ENCODE results near the gene MRPL22.
A peak's percentile ranks its signal among the peaks of the same experiment; 100 is the strongest.
"Not testable (repeated sequence)": the region's sequence is repeated elsewhere in the genome, so short reads cannot be mapped to it uniquely, and the experiment has no call there.

MRPL22 gene

DNA sequence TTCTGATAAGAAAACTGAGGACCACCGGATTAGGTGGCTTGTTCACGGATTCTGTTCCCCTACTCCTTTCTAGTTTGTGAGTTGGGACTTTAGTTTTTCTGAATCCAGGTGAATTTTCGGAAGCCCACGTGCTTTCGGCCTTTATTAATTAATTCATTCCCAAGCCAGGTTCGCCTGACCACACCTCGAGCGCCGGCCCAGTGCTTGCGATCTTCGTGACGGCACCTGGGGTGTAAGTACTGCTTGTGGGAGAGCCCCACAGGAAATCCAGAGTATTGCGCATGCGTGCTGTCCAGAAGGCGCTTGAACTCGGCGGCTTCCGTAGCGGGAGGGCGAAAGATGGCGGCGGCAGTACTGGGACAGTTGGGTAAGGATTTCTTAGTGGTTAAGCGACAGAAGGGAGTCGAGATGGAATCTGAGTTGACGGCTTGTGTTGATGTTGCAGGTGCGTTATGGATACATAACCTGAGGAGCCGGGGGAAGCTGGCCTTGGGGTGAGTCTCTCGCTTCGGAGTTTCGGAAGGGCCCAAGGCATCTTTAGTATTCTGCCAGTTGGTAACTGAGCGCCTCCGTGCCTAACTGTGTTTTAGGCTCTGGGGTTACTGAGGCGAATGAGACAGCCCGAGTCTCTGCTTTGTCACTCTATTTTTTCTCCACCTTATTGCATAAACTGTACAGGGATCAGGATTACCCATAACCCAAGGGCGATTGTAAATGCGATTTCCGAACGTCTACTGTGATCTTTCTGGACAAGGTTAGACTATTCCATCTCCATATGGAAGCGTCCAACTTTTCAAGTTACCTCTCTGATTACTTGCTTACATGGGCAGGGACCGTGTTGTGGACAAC lies at the start of gene MRPL22:
MRPL22 (plus strand) TSS at position 302 of the 849 bp plus-strand sequence; CDS start at position 340, 38 bp downstream.
- DNase-seq (ENCODE audit: low read depth in 2 of 2) = peak; percentile 78 to 80

GRCh38 chr5:154892369-154892771 lies 48.5 kb upstream of the MRPL22 start:
- no peak for DNase-seq (ENCODE audit: low read depth in 2 of 2)

DNA sequence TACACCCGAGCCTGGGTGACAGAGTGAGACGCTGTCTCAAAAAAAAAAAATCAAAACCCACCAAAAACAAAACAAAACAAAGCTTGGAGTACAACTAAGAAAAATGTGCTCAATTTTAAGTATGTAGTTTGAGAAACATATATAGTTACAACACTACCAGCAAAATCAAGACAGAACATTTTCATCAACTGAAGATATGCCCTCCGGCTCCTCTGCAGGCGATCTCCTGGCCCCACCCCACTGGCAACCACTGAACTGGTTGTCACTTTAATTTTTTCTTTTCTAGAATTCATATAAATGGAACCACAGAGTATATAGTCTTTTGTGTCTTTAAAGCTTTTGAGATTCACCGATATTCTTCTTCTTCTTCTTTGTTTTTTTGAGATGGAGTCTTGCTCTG lies 47.5 kb upstream of the MRPL22 start:
- DNase-seq (ENCODE audit: low read depth in 2 of 2) = no peak

DNA sequence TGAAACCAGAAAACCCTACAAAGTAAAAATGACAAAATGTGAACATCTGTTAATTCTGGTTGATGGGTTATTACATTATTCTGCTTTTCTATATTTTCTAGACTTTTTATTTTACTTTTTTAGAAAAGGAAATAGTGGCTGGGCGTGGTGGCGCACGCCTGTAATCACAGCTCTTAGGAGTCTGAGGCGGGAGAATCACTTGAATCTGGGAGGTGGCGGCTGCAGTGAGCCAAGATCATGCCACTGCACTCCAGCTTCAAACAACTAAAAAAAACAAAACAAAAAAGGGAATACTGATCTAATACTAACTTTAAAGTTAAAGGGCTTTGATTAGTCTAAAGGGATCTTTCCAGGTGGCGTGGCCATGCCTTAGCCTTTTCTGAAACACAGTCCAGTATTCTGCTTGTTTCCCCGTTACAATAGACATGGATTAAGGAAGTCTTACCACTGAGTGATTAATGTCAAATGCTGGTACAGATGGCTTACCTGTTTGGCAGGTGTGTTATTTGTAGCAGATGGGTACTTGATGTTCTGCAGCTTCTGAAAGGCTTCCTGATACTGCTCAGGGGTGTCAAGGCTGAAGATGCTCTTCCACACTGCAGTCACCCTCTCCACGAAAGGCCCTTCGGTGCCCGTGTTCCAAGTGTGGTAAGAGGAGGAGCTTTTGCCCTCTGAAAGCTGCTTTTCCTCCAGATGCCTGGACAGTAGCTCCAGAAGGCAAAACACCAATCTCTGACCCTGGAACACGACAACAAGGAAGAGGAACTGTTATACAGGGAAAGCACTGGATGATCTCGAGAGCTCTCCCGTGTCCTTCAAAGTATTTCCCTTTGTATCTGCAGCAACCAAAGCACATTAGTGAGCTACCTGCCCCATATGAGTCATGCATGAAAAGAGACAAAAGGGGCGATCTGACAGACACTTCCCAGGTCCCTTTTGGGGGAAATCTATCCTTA lies 45.0 kb upstream of the MRPL22 start:
- DNase-seq (ENCODE audit: low read depth in 2 of 2) = no peak

DNA sequence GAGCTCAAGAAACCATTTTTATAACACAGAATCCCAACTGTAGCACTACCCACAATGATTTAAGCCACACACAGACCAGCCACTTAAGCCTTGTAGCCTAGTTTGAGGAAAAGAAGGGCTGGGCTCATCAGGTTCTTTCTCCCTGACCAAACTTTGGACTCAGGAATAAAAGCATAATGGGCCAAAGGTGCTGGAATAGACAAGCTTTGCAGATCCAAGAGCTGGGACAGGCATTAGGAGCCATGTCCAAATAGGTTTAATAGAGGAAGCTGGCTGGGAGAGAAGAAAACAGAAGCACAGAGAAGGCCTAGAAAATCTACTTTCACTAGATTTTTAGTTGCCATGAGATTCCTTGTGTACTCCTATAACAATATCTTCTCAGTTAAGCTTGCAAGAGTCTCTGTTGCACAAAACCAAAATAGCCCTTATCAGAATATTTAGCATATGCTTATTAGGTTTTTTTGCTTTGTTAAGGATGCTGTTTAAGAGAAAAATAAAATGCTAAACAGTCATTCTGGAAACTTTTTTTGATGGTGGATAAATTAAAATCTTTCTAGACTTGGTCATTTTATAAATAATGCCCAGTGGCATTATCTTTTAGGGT lies 44.2 kb upstream of the MRPL22 start:
- no peak for DNase-seq (ENCODE audit: low read depth in 2 of 2)

- no peak for DNase-seq (ENCODE audit: low read depth in 2 of 2)
Measured at GRCh38 chr5:154898210-154898609, 42.7 kb upstream of the MRPL22 start.

DNA sequence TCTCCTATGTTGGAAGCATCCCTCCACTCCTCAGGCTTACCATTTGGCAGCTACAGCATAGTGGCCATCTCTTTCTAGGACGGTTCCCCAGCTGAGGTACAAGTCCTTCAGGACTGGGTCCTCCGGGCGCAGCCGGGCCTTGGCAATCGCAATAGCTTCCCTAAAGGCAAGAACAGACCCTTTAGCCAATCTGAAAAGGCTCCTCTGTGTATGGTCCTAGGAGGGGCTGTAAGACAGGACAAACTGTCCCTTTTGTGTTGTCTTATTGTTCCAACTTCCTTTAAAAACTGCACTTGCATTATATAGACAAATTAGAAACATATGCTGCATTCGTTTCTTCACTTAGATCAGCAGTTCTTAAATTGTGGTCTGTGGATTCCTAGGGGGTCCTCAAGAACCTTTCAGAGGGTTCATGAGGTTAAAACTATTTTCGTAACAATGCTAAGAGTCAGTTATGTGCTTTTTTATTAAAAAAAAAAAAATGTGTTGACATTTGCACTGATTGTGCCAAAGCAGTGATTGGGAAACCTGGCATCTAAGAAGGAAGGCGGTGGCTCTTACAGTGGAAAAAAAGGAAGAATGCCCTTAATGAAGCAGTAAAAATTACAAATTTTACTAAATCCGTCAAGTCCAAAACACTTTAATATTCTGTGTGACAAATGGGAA lies 41.6 kb upstream of the MRPL22 start:
- DNase-seq (ENCODE audit: low read depth in 2 of 2) = no peak

DNA sequence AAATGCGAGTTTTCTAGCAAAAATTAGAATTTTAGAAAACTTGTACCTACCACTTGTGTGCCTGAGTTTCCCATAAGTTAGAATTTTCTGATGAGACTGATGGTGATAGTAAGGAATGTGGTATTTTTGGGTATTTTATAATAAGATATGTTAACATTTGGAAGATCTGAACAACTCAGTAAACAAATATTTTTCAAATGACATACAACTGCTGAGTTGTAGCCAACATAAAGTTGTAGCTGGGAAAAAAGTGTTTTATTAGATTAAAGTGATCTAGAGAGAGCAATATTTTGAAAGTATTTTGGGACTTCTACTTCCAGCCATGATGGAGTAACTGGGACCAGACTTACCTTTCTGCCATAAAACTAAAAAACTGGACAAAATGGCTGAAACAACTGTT lies 40.8 kb upstream of the MRPL22 start:
- no peak for DNase-seq (ENCODE audit: low read depth in 2 of 2)

GRCh38 chr5:154901276-154901675 lies 39.6 kb upstream of the MRPL22 start:
- no peak for DNase-seq (ENCODE audit: low read depth in 2 of 2)

DNA sequence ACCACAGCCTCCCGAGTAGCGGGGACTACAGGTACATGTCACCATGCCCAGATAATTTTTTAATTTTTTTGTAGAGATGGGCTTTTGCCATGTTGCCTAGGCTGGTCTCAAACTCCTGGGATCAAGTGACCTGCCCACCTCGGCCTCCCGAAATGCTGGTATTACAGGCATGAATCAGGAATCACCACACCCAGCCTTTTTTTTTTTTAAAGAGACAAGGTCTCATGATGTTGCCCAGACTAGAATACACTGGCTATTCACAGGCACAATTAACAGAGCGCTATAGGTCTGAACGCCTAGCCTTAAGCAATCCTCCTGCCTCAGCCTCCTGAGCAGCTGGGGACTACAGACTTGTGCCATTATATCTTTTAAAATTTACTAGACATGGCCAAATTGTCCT lies 39.0 kb upstream of the MRPL22 start:
- no peak for DNase-seq (ENCODE audit: low read depth in 2 of 2)

GRCh38 chr5:154905601-154906000 lies 35.3 kb upstream of the MRPL22 start:
- DNase-seq (ENCODE audit: low read depth in 2 of 2) = not testable (repeated sequence)

GRCh38 chr5:154916874-154917273 lies 24.0 kb upstream of the MRPL22 start:
- no peak for DNase-seq (ENCODE audit: low read depth in 2 of 2)

DNA sequence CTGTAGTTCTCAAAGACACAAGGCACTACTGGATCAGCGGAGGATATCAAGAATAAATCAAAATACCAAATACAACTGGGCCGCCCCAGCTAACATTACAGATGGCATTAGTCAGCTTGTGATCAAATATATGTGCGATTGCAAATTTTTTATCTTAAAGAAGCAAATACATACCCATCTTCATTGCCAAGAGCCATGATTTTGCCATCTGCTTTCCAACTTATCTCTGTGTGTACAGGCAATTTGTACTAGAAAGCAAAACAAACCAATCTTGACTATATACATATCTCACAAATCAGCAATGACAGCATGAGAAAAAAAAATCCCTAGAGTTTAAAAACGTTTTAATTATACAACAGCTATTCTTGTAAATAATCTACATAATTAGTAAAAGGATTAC lies 23.1 kb upstream of the MRPL22 start:
- no peak for DNase-seq (ENCODE audit: low read depth in 2 of 2)

- peak in 1 of 2 experiments; percentile 34 for DNase-seq (ENCODE audit: low read depth in 2 of 2)
Measured at GRCh38 chr5:154923441-154924430, 17.1 kb upstream of the MRPL22 start.

GRCh38 chr5:154933537-154933936 lies 7.3 kb upstream of the MRPL22 start:
- DNase-seq (ENCODE audit: low read depth in 2 of 2) = no peak

DNA sequence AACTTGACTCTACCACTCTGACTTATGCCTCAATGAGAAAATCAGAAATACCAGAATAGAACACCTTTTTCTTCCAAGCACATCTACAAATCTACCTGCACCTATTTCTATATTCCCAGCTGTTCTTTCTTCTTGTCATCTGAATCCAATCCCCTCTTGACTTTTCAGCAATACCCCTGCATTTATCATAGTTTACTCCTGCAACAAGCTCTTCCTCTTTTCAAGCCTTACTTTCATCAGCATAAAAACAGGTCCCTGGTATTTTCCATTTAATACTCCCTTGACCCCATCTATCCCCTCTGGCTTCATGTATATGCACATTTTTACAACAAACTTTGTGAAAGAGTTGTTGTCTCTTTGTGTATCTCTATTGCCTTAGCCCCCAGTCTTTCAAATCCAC lies 6.0 kb upstream of the MRPL22 start:
- no peak for DNase-seq (ENCODE audit: low read depth in 2 of 2)

DNA sequence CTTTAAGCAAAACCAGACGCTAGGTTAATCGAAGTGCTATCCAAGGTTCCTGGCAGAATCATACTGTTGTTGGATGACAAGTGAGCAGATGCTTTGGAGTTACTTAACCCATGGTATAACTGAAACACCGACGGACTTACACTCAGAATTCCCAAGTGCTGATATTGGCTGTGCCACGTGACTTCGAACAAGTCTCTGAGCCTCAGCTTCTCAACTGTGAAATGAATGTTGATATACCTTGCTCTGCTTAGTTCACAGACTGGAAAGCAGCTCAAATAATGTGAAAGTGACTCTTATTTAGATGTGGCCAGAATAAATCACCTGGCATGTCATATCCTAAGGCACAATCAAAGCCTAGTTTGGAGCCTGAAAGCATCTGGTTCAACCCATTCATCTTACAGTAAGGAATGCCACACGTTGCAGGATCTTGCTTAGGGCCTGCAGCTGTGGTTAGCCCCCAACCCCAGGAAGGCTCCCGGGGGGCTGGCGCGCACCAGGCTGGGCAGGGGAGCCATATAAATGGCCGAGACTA lies 3.6 kb upstream of the MRPL22 start:
- no peak for DNase-seq (ENCODE audit: low read depth in 2 of 2)

GRCh38 chr5:154937718-154938466 lies 3.0 kb upstream of the MRPL22 start, which contains the start of gene GEMIN5:
Gene GEMIN5, minus strand, starts transcription at chr5:154938211. Its CDS starts 78 bp downstream, at chr5:154938133.
- peak; percentile 55 to 57 for DNase-seq (ENCODE audit: low read depth in 2 of 2)

GRCh38 chr5:154939387-154939786 lies 1.5 kb upstream of the MRPL22 start:
- DNase-seq (ENCODE audit: low read depth in 2 of 2) = not testable (repeated sequence)

All from fibroblast of skin of left quadriceps (primary cell).